HepG2 (cell line): ENCODE results near the gene PCDHGA1. TPM values are rescaled to one million over a fixed set of nuclear protein-coding genes. Genes with fewer than 3 reads are reported as not detected.

ENCODE experiments used
- ARNTL ChIP-seq: sonication (generic); formaldehyde crosslinking; IDR thresholded peaks from 2 replicates; pipeline ENCODE4 v1.4.0; 2020; ENCODE audit warnings: mild to moderate bottlenecking, missing genetic modification reagents
- ATF3 ChIP-seq: sonication (generic); formaldehyde crosslinking; IDR thresholded peaks from 2 replicates; pipeline ENCODE4 v1.4.0; 2020; ENCODE audit warnings: missing genetic modification reagents
- CENPBD1 ChIP-seq: sonication (generic); formaldehyde crosslinking; IDR thresholded peaks from 2 replicates; pipeline ENCODE4 v1.8.0; 2022; ENCODE audit warnings: missing genetic modification reagents, low read depth, mild to moderate bottlenecking, borderline replicate concordance
- GATA4 ChIP-seq: sonication (generic); IDR thresholded peaks from 2 replicates; pipeline ENCODE4 v1.6.1; 2016; ENCODE audit warnings: antibody characterized with exemption, low read depth, borderline replicate concordance
- KMT2B ChIP-seq: IDR thresholded peaks from 2 replicates; pipeline ENCODE4 v1.6.1; 2016; ENCODE audit warnings: missing genetic modification reagents, missing compliant biosample characterization
- MTF1 ChIP-seq: sonication (generic); formaldehyde crosslinking; IDR thresholded peaks from 2 replicates; pipeline ENCODE4 v1.5.0; 2020; ENCODE audit warnings: missing genetic modification reagents
- MXD4 ChIP-seq: IDR thresholded peaks from 2 replicates; pipeline ENCODE4 v1.6.1; 2016; ENCODE audit warnings: mild to moderate bottlenecking, missing biosample characterization, missing genetic modification reagents
- NCOA2 ChIP-seq: sonication (generic); formaldehyde crosslinking; IDR thresholded peaks from 2 replicates; pipeline ENCODE4 v1.8.0; 2022; ENCODE audit warnings: inconsistent platforms
- NR0B2 ChIP-seq: sonication (generic); formaldehyde crosslinking; IDR thresholded peaks from 2 replicates; pipeline ENCODE4 v1.4.0; 2020; ENCODE audit warnings: mild to moderate bottlenecking, missing genetic modification reagents
- NR2F6 ChIP-seq, 2 experiments: IDR thresholded peaks; 2 replicates each; pipeline ENCODE4 v1.6.1; 2016; ENCODE audit warnings: antibody characterized with exemption in 1 of 2, mild to moderate bottlenecking in 1 of 2
- POGK ChIP-seq: sonication (generic); formaldehyde crosslinking; conservative IDR thresholded peaks from 2 replicates; pipeline ENCODE4 v1.8.0; 2022; ENCODE audit warnings: mild to moderate bottlenecking, moderate library complexity, missing genetic modification reagents
- PRDM4 ChIP-seq: sonication (generic); formaldehyde crosslinking; IDR thresholded peaks from 2 replicates; pipeline ENCODE4 v1.9.0; 2021; ENCODE audit warnings: missing genetic modification reagents, borderline replicate concordance
- REL ChIP-seq: sonication (generic); formaldehyde crosslinking; conservative IDR thresholded peaks from 2 replicates; pipeline ENCODE4 v1.8.0; 2022; ENCODE audit warnings: mild to moderate bottlenecking, missing genetic modification reagents, moderate library complexity
- SMC3 ChIP-seq: IDR thresholded peaks from 2 replicates; pipeline ENCODE4 v1.6.1; 2011; ENCODE audit warnings: low read length, improper control_type of control experiment
- SOX5 ChIP-seq: IDR thresholded peaks from 2 replicates; pipeline ENCODE4 v1.6.1; 2016; ENCODE audit warnings: borderline replicate concordance
- YEATS2 ChIP-seq: sonication (generic); formaldehyde crosslinking; IDR thresholded peaks from 2 replicates; pipeline ENCODE4 v1.4.0; 2020; ENCODE audit warnings: missing genetic modification reagents, borderline replicate concordance
- ZBTB7A ChIP-seq: sonication (generic); formaldehyde crosslinking; IDR thresholded peaks from 2 replicates; pipeline ENCODE4 v1.8.0; 2022; ENCODE audit warnings: mild to moderate bottlenecking, missing genetic modification reagents
- ZNF160 ChIP-seq: sonication (generic); formaldehyde crosslinking; IDR thresholded peaks from 2 replicates; pipeline ENCODE4 v1.8.0; 2022; ENCODE audit warnings: mild to moderate bottlenecking, inconsistent platforms, missing genetic modification reagents
- ZNF264 ChIP-seq: sonication (generic); formaldehyde crosslinking; IDR thresholded peaks from 2 replicates; pipeline ENCODE4 v1.4.0; 2020; ENCODE audit warnings: missing genetic modification reagents
- ZNF292 ChIP-seq: sonication (generic); formaldehyde crosslinking; IDR thresholded peaks from 2 replicates; pipeline ENCODE4 v1.8.1; 2022; ENCODE audit warnings: mild to moderate bottlenecking, low read depth, missing genetic modification reagents, borderline replicate concordance
- ZNF354B ChIP-seq: sonication (generic); formaldehyde crosslinking; IDR thresholded peaks from 2 replicates; pipeline ENCODE4 v1.8.0; 2022; ENCODE audit warnings: mild to moderate bottlenecking, missing genetic modification reagents
- ZNF367 ChIP-seq: sonication (generic); formaldehyde crosslinking; IDR thresholded peaks from 2 replicates; pipeline ENCODE4 v1.4.0; 2020; ENCODE audit warnings: missing genetic modification reagents, borderline replicate concordance
- ZNF556 ChIP-seq: sonication (generic); formaldehyde crosslinking; IDR thresholded peaks from 2 replicates; pipeline ENCODE4 v1.4.0; 2020; ENCODE audit warnings: mild to moderate bottlenecking, missing genetic modification reagents, borderline replicate concordance
- ZNF780A ChIP-seq: sonication (generic); formaldehyde crosslinking; IDR thresholded peaks from 2 replicates; pipeline ENCODE4 v1.8.0; 2022; ENCODE audit warnings: mild to moderate bottlenecking, missing genetic modification reagents, moderate library complexity
- ZSCAN31 ChIP-seq: sonication (generic); formaldehyde crosslinking; IDR thresholded peaks from 2 replicates; pipeline ENCODE4 v1.5.0; 2020; ENCODE audit warnings: low read depth, mild to moderate bottlenecking, missing genetic modification reagents
- polyA plus RNA-seq, 8 experiments: library from polyadenylated mRNA; depleted of rRNA in 3 of 8; stranded (reverse) in 7 of 8; unstranded in 1 of 8; fragments of >200 nt; fragmentation: Illumina TruSeq in 4 of 8; extraction: Trizol in 4 of 8; gene quantifications; 2 replicates each; pipeline versions ENCODE4 v1.2.1 to v1.2.3, GENCODE V29; 2011 to 2016; ENCODE audit warnings: low read depth in 4 of 8, missing spikeins in 1 of 8, mixed read lengths in 1 of 8; ENCODE audit not compliant: insufficient read depth in 1 of 8
- total RNA-seq, 5 experiments: library from RNA; depleted of rRNA; stranded (reverse); fragments of >200 nt; fragmentation: Illumina TruSeq; extraction: Trizol; gene quantifications; 2 replicates each; pipeline ENCODE4 v1.2.3, GENCODE V29; 2016; ENCODE audit warnings: low read depth in 1 of 5

Gene PCDHGA1
- total and polyA plus RNA-seq, 2 of the 13 experiments (the other 11 are each of a cell fraction or from before 2014, with no cell fraction given) = 0.31 to 0.40 TPM

GRCh38 chr5:141524604-141525597, 194.6 kb downstream of the PCDHGA1 start (continued):
- peak; percentile 41 for TF ChIP-seq SOX5 (CRISPR knock-in tag)
- TF ChIP-seq REL (CRISPR knock-in tag) = no peak
- TF ChIP-seq GATA4 = no peak
- TF ChIP-seq ARNTL (CRISPR knock-in tag) = no peak
- TF ChIP-seq SMC3 = peak; percentile 95
- TF ChIP-seq POGK (CRISPR knock-in tag) = no peak
- no peak for TF ChIP-seq ZNF354B
- no peak for TF ChIP-seq ZNF264 (CRISPR knock-in tag)
- TF ChIP-seq ZNF160 (CRISPR knock-in tag) = no peak
- peak; percentile 17; the same call in 1 of the 2 replicates for TF ChIP-seq YEATS2 (CRISPR knock-in tag)
- TF ChIP-seq MTF1 (CRISPR knock-in tag) = no peak
- TF ChIP-seq MXD4 = peak; percentile 56; the same call in 1 of the 2 replicates
- TF ChIP-seq KMT2B = 0 out of 2 replicates have a peak, but pooled peaks have one; percentile 26
- TF ChIP-seq ZNF556 (CRISPR knock-in tag) = no peak
- no peak for TF ChIP-seq ZNF292 (CRISPR knock-in tag)
- no peak for TF ChIP-seq NR0B2 (CRISPR knock-in tag)
- TF ChIP-seq NCOA2 (CRISPR knock-in tag) = no peak
- TF ChIP-seq NR2F6 (IDR thresholded peaks at IDR 0.05) = peak; percentile 37; the same call in 1 of the 2 replicates
- TF ChIP-seq NR2F6 (CRISPR knock-in tag; IDR thresholded peaks at IDR 0.05) = peak; percentile 79
- TF ChIP-seq ZNF780A (CRISPR knock-in tag) = no peak
- no peak for TF ChIP-seq ZSCAN31
- no peak for TF ChIP-seq ZBTB7A (CRISPR knock-in tag)
- no peak for TF ChIP-seq CENPBD1 (CRISPR knock-in tag)
- no peak for TF ChIP-seq PRDM4 (CRISPR knock-in tag)
- no peak for TF ChIP-seq ZNF367 (CRISPR knock-in tag)
- peak; percentile 18; the same call in 1 of the 2 replicates for TF ChIP-seq ATF3
